RCC 7860 (cell line): Measurements from ENCODE around the gene CRISPLD2.
A peak's percentile ranks its signal among the peaks of the same experiment; 100 is the strongest.
"Not testable (repeated sequence)": the region's sequence is repeated elsewhere in the genome, so short reads cannot be mapped to it uniquely, and the experiment has no call there.

ENCODE experiments used
- DNase-seq: peaks from one replicate; pipeline ENCODE4 v3.0.0-alpha.2; 2015; ENCODE audit warnings: low spot score
- FAIRE-seq: peaks from 2 replicates; lab custom pipeline; 2012; peaks lifted over from hg19 to GRCh38; lab: Jason Lieb, UNC

Gene CRISPLD2

DNA sequence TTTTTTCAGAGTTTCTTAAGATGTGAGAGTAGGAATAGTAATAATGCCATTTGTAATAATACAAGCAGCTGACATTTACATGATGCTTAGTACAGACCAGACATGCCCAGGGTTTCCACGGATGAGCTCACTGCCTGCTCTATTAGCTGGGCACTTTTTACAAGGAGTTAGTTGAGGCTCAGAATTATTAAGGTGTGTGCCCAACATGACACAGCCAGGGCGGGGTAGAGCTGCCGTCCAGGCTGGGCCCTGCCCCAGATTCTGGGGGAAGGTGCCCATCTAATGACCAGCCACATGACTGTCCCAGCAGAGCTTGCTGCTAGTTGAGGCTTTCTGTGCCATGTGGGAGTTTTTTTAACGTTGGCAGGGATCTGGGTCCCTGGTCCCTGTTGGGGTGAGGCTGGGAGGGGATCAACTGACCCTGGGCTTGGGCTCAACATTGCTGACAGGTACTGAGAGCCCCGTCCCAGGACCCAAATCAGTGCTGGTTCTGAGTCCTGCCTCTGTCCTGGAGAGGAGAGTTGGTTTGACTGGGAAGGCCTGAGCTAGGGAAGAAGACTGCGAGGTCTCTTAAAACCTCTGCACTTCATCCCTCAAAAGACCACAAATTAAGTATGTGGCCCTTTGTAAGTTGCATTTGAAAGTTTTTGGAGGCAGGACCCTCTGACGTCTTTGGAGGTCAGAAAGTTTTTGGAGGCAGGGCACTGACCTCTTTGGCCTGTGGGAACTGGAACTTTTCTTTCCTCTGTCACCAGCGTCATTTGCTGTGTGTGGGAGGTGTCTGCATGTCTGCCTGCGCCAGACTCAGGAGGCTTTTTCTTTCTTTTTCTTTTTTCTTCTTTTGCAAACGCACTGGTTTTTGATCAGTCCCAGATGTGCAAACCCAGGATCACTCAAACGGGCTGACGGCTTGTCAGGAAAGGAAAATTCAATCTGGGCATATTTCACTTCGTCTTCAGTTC is 2.2 kb downstream of the CRISPLD2 start:
- DNase-seq (no peak), FAIRE-seq (no peak)

DNA sequence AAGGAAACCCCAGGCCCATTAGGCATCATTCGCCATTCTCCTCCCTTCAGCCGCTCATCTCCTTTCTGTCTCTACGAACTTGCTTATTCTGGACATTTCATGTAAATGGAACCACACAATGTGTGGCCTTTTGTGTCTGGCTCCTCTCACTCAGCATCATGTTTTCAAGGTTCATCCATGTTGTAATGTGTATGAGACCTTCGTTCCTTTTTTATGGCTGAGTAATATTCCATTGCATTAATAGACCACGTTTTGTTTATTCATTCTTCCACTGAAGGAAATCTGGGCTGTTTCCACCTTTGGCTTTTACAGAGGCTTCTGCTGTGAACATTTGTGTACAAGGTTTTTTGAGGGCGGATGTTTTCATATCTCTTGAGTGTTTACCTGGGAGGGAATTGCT is 3.2 kb downstream of the CRISPLD2 start:
- no peak for DNase-seq
- no peak for FAIRE-seq

DNA sequence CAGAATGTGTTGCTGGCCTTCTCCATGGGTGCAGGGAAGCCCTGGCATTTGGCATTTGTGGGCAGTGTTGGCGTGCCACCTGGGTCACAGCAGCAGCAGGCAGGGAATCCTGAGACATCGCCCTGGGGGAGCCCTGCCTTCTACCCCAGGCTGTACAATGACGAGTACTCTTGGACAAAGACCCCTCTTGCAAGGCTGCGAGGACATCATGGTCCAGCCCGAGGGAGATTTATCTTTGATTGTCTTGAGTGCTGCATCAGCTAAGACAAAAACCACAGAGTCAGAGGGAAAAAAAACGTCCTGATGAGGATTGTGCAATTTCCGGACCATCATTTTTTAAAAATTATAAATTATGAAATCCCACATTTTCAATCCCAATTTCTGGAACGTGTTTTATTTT is 3.7 kb downstream of the CRISPLD2 start:
- DNase-seq (no peak), FAIRE-seq (no peak)

DNA sequence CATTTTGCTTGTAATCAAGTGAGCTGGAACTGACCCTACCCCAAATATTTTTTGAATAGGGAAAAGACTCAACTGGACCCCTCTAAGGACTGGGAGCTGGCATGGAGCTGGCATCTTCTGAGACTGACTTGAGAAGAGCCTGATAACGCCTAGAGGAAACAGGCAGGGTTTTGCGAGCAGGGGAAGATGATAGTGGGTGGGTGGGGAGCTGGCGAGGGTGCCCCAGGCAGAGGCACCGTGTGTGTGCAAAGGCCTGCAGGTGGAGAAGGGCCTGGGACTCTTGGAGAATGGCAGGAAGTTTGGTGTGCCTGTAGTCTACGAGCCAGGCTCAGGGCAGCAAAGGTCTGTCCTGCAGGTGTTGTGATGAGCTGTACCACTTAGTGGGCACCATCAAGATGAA is 4.1 kb downstream of the CRISPLD2 start:
- no peak for DNase-seq
- FAIRE-seq: no peak

DNA sequence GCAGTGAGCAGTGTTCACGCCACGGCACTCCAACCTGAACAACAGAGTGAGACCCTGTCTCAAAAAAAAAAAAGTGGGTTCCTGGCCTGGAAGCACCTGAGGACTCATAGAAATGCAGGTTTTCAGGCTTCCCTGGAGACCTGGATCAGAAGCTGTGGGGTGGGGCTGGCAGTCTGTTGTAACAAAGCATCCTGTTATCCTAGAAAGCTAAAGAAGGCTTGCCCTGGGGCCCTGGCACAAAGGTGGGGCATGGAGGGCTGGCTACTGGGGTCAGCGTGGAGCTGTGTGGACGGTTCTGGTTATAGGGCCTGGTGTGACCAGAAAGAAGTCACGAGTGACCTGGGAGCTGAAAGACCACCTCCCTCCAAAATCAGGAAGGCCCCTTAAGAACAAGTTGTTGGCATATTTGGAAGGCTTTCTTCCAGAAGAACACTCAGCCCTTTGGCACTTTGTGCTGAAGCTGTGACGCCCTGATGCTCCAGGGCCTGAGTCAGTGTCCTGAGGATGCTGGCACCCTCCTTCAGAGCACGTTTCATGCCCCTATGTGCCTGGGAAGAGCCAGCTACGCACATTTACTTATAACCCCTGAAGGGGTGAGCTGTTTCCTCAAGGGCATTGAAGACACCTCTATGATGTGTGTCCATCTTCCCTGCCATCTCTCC is 6.2 kb downstream of the CRISPLD2 start:
- FAIRE-seq (no peak), DNase-seq (no peak)

DNA sequence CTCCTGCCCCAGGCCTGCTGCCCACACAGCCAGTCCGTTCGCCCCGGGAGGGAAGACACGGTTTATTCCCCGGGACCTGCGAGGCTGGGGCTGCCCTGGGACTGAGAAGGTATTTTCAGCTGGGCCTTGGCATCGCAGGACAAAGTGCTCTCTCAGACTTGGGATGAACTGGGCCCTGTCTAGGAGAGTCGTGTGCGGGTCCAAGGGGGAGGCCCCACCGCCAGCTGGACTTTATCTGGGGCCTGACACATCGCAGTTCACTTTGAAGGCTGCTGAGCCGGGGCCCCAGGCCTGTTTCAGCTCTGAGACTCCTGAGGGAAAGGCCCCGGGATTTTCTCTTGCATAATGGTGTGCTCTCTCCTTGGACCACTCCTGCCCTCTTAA is 6.8 kb downstream of the CRISPLD2 start:
- no peak for DNase-seq
- FAIRE-seq: no peak

DNA sequence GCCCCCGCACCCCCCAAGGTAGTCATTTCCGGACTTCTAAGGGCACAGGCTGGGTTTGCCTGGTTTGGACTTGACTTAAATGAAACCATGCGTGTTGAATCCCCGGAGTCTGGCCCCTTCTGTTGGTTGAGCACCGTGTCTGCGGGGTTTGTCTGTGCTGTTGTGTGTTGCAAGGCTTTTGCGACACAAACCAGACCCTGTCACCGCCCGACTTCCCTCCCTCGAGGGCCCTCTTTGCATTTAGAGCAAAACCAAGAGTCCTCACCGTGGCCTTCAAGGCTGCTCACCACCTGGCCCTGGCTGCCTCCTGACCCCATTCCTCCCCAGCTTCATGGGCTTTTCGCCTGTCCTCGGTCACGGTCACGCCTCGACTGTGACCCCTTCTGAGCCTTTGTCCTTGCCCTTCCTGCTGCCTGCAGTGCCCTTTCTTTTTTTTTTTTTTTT is 7.4 kb downstream of the CRISPLD2 start:
- FAIRE-seq: no peak

DNA sequence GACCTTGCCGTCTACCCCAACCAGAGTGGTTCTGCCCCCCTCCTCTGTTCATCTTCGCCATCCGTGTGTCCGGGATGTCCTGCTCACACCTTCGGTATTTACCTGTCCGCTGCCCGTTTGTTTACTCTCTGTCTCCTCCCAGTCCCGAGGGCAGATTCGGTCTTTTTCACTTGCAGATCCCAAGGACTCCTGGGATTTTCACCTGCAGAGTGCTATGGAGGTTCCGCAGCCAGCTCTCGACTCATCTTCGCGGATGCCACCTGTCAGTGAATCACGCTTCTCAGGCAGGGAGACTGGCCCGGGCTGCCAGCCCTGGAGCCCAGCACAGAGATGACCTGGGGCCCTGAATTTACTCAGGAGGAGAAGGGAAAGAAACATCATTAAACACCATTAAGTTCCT is 8.1 kb downstream of the CRISPLD2 start:
- FAIRE-seq: no peak
- no peak for DNase-seq

More for the DNA sequence above, 7.4 kb downstream of the CRISPLD2 start:
- no peak for DNase-seq

DNA sequence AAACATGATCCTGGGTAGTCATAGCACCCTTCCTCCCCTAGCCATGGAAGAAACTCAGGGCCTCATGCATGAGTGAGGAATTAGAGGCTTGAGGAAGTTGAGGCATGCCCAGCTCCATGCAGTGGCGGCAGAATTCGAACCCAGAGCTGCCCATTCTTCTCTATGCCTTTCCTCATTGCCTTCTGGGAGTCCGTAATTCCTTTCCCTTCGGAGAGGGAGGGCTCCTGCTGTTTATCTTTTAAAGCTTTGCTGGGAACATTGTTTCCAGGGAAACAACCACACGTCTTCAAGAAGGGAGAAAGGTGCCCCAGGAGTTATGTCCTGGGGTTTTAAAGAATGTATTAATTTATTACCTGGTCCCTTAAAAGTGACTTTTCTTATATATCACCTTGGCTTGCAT is 8.5 kb downstream of the CRISPLD2 start:
- DNase-seq: no peak
- FAIRE-seq: no peak

DNA sequence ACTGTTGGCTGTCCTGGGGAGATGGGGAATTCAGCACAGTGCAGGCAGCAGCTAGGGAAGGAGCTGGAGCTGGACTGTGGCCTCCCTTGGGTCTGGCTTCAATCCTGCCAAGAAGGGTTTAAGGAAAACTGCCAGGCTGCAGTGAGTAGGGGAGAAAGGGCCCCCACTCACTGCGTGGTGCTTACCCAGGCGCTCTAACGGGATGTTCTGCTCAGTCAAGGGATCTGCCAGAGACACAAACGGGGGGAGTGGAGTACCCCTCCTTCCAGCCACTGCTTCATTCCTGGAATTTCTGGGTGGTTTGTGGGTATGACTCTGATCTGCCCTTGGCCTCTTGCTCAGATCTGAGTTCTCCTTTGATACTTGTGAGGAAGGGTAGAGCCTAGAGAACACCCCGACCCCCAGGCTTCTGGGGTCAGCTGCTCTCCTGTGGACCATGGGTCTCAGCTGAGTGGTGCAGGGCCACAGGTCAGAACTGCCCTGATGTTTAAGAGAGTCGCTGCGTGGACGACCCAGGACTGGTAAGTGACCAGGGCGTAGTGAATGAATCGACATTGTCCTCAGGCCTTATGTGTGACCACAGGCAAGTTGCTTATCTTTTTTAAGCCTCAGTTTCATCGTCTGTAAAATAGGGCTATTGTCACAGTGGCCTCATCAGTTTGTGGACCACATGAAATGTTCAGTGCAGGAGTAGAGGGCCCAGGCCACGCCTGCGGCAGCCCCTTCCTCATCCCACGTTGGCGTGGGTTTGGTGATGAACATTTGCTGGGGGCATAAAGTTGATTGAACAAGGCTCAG is 9.6 kb downstream of the CRISPLD2 start:
- peak; percentile 88 for FAIRE-seq
- DNase-seq: peak; percentile 88

DNA sequence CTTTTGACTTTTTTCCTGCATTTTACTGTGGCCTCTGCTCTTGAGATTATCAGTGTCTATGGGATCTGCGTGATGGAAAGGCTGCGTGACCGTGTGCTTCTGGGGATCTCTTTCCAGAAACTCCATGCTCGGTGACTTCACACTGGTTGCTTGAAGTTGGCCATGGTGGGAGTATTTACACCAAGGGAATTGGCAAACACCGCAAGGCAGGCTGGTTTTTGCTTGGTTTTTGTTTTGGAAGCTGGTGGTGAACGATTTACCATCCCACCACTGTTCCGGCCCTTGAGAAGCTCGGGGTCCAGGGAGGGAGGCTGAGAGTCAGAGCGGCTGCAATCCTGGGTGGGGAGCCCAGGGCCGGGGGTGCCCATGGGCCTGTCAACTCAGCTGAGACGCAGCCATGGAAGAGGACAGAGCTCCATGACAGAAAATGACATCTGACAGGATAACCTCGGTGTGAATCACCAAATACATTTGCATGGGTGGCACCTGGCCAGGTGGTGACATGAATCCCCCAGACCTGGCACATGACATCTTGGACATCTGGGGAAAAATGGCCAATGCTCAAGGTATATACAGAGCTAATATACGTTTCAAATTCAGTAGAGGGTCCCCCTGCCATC is 11.1 kb downstream of the CRISPLD2 start:
- peak; percentile 20 for DNase-seq
- no peak for FAIRE-seq

DNA sequence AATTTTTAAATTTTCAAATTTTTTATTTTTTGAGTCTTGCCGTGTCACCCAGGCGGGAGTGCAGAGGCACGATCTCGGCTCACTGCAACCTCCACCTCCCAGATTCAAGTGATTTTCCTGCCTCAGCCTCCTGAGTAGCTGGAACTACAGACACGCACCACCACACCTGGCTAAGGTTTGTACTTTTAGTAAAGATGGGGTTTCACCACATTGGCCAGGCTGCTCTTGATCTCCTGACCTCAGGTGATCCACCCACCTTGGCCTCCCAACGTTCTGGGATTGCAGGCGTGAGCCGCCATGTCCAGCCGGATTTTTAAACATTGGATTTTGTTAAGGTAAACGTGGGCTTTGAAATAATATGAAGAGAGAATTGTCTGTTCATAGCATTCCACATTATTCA is 11.9 kb downstream of the CRISPLD2 start:
- FAIRE-seq: peak; percentile 65
- DNase-seq: not testable (repeated sequence)

DNA sequence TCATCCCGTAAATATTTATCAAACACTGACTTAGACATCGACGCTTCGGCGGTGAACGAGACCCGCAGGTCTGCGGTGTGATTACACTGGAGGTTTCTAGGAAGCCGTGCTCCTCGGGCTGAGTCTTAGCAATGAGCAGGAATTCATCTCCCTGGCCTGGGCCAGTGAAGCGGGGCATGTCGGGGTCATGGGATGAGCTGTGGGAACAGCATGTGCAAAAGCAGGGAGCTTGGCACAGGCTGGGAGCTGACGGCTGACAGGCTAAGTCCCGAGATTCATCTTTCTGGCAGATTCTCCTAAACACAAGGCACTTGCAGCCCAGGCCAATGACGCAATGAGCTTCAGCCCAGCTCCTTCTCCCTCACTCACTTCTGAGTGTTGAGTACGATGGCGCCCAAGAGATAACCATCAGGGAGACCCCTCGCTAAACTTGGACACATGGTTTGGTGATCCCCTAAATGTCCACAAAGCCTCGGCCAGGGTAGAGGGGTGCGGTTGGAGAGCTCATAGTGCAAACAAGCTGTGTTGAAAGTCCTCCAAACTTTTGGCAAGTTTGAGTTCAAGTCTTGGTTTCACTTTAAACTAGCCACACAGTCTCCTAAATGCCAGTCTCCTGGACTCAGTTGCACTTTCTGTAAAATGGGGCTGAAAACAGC is 12.8 kb downstream of the CRISPLD2 start:
- peak; percentile 99 for DNase-seq
- FAIRE-seq: peak; percentile 98

DNA sequence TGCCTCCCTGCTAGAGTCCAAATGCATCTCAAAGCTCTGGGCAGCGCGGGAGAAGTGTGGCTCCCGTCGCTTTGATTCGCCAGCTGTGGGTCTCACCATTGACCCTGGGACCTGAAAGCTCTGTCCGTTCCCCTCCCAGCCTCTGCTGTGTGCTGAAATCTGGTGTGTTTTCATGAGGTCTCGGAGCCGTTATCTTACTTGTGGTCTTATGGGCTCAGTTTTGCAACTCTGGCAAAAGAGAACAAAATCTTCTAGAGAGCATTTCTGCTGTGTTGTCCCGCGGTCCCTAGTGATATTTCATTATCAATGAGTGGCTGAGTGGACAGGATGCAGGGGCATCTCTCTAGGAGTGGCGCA is 13.3 kb downstream of the CRISPLD2 start:
- no peak for DNase-seq
- no peak for FAIRE-seq

DNA sequence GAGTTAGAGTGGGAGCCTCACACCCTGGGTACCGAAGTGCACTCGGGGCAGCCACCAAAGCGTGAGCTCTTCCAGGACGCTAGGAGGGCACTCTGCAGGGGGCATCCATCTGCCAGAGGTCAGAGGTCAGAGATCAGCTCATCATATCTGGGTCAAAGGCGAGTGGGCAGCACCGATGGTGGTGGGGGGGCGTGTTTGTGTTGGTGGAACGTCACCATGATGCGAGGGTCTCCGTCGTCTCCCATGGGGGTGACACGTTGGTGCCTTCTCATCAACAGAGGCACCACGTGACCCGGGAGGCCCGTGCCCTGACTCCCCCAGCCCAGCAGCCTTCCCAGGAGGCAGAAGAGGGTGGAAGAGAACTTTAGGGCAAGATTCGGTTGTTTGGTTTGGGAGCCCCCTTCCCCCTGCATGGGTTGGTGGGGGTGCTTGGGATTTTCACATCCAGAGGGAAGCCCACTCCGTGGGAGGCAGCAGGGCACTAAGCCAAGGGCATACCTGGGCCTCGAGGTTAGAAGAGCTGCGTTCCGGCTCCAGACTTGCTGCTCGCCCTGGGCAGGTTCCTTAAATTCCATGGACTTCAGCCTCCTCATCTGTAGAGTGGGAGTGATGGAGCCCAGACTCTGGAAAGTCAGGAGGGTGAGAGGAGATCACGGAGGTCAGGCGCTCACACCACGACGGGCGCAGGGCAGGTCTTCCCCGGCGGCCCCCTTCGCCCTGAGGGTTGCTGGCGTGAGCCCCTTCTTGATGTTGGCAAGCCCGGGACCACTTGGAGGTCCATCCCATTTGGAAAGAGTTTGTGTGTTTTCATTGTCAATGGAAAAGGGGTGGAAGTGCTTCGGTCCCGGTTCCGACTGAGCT is 14.0 kb downstream of the CRISPLD2 start:
- FAIRE-seq (no peak), DNase-seq (no peak)

DNA sequence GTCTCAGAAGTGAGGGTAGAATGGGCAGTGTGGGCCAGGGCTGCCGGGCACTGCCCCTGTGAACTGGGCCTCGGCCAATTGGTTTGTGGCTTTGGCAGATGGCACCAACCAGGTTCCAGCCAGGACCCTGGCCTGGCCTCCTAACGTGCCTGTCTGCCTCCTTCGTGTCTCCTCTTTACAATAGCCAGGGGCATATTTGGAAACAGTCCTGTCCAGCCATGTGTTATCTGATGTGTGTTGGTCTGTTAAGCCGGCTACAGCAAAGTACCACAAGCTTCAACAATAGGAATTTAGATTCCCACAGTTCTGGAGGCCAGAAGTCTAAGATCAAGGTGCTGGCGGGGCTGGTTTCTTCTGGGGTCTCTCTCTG is 14.6 kb downstream of the CRISPLD2 start:
- no peak for DNase-seq
- FAIRE-seq: no peak

DNA sequence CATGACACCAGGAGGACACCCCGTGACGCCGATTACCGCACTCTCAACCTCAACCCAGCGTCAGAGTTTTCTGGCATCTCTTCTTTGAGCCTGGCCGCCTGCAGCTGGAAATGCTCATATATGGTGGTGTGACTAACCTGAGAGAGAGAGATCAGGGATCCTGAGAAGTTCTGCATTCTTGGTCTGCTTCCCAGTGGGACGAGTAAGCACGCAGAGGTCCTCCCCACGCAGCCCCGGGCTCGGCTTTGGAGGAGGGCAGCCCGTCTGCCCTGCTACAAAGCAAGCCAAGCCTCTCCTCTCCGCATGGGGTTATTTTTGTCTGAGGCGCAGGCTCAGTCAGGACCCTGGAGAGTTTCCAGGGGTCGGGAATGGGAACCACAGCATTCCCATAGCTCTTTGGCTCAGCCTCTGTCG is 16.5 kb downstream of the CRISPLD2 start:
- FAIRE-seq (peak; percentile 90), DNase-seq (peak; percentile 99)

DNA sequence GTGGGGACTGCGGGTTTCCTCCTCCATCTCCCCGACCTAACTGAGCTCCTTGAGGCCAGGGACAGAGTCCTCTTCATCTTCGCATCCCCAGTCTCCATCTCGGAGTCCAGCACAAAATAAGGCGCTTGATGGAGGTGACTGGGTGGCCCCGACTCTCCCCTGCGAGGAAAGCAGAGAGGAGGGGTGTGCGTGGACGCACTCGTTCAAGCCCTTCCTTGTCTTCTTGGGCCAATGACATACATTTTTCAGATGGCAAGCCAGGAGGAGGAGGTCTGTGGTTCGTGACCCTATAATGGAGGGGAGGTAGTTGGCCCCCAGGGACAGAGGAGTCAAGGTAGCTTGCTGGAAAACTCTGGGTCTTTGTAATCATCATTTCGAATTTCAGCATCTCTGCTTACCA is 17.2 kb downstream of the CRISPLD2 start:
- FAIRE-seq (no peak), DNase-seq (no peak)

DNA sequence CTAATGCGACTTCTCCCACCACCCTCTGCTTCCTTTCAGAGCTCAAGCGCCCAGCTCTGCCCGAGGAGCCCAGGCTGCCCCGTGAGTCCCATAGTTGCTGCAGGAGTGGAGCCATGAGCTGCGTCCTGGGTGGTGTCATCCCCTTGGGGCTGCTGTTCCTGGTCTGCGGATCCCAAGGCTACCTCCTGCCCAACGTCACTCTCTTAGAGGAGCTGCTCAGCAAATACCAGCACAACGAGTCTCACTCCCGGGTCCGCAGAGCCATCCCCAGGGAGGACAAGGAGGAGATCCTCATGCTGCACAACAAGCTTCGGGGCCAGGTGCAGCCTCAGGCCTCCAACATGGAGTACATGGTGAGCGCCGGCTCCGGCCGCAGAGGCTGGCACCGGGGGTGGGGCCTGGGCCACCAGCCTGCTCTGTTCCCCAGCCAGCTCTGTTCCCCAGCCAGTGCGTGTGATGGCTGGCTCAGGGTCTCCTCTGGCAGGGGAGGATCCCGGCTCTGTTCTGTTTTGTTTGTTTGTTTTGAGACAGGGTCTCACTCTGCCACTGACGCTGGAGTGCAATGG is 18.7 kb downstream of the CRISPLD2 start:
- FAIRE-seq (no peak), DNase-seq (no peak)
